Calu3 (cell line): ENCODE measurements around the gene DCLK1. TPM values are rescaled to one million over a fixed set of nuclear protein-coding genes. Genes with fewer than 3 reads are reported as not detected.
"Not testable (repeated sequence)": the region's sequence is repeated elsewhere in the genome, so short reads cannot be mapped to it uniquely, and the experiment has no call there.

Source experiments
- BruUV-seq: library from RNA; stranded (reverse); fragments of 400-500 nt; replicated peaks from 2 replicates; lab custom pipeline; 2021; lab: Mats Ljungman, UMichigan
- CTCF ChIA-PET: fragments of 300-600 bp; sonication (Branson Sonifier 250); formaldehyde crosslinking; loops from one replicate; lab custom pipeline; 2022; ENCODE audit warnings: antibody characterized with exemption; lab: Charles Lee
- DNase-seq: peaks from one replicate; pipeline ENCODE4 v3.0.0; 2022
- H3K27ac Mint-ChIP-seq: one replicate; pipeline ENCODE4 v1.8.0; 2022; ENCODE audit warnings: mixed read lengths; ENCODE audit not compliant: unreplicated experiment
- H3K27me3 Mint-ChIP-seq: one replicate; pipeline ENCODE4 v1.8.0; 2022; ENCODE audit warnings: mixed read lengths; ENCODE audit not compliant: unreplicated experiment
- H3K36me3 Mint-ChIP-seq: one replicate; pipeline ENCODE4 v1.8.0; 2022; ENCODE audit warnings: mild to moderate bottlenecking, moderate library complexity, mixed read lengths; ENCODE audit not compliant: insufficient read depth, unreplicated experiment
- H3K4me1 Mint-ChIP-seq: one replicate; pipeline ENCODE4 v1.8.0; 2022; ENCODE audit warnings: mild to moderate bottlenecking, low read depth, mixed read lengths; ENCODE audit not compliant: unreplicated experiment
- H3K4me3 Mint-ChIP-seq: one replicate; pipeline ENCODE4 v1.8.0; 2022; ENCODE audit warnings: mild to moderate bottlenecking, low read depth, moderate library complexity, mixed read lengths; ENCODE audit not compliant: unreplicated experiment
- H3K9me3 Mint-ChIP-seq: one replicate; pipeline ENCODE4 v1.8.0; 2022; ENCODE audit warnings: low read depth, mixed read lengths; ENCODE audit not compliant: unreplicated experiment
- intact Hi-C: fragments of 100-400 bp; cut with micrococcal nuclease; formaldehyde crosslinking; loops from one replicate; pipeline ENCODE4 v1.10.0; 2022; ENCODE audit not compliant: unreplicated experiment
- total RNA-seq: library from RNA; stranded (reverse); gene quantifications from 2 replicates; pipeline ENCODE4 v1.2.3, GENCODE V29; 2022
- TF ChIP-seq, protein P1 (sequence below): fragments of 200-600 bp; IDR thresholded peaks from one replicate; pipeline ENCODE4 v1.8.0; 2022; ENCODE audit warnings: antibody characterized with exemption; ENCODE audit not compliant: unreplicated experiment

Gene DCLK1
- total RNA-seq, 1 experiment from 2014 or later, result not detected

DNA sequence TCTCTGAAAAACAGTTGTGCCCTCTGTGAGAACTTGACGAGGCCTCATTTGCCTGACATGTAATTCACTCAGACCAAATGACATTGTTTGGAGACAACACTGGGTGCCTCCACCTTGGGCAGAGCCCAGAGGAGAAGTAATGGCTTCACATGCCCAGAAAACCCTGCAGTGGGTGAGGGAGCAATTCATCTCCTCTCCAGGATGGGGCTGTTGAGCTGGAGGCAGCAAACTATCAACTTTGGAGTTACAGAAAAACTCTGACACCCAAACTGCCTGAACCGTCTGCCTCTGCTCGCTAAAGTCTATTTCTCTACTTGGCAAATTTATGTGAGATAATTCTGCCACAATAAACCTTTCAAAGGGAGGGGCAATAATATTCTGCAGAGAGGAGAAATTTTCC is 146.9 kb downstream of the DCLK1 start:
- Mint-ChIP-seq H3K4me1 (no peaks in the 10 kb centered on the region), H3K27ac (no peak overlapping the region), H3K9me3 (no peaks in the 10 kb centered on the region), H3K4me3 (no peak overlapping the region), H3K27me3 (peaks cover 22% of the 10 kb centered on the region), H3K36me3 (no peaks in the 10 kb centered on the region)
- TF ChIP-seq, protein P1, sequence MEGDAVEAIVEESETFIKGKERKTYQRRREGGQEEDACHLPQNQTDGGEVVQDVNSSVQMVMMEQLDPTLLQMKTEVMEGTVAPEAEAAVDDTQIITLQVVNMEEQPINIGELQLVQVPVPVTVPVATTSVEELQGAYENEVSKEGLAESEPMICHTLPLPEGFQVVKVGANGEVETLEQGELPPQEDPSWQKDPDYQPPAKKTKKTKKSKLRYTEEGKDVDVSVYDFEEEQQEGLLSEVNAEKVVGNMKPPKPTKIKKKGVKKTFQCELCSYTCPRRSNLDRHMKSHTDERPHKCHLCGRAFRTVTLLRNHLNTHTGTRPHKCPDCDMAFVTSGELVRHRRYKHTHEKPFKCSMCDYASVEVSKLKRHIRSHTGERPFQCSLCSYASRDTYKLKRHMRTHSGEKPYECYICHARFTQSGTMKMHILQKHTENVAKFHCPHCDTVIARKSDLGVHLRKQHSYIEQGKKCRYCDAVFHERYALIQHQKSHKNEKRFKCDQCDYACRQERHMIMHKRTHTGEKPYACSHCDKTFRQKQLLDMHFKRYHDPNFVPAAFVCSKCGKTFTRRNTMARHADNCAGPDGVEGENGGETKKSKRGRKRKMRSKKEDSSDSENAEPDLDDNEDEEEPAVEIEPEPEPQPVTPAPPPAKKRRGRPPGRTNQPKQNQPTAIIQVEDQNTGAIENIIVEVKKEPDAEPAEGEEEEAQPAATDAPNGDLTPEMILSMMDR, result no peak
- BruUV-seq, result no TSS peak
- intact Hi-C loops, result no loop called here
- CTCF ChIA-PET, result no interaction called here
- no peak for DNase-seq

DNA sequence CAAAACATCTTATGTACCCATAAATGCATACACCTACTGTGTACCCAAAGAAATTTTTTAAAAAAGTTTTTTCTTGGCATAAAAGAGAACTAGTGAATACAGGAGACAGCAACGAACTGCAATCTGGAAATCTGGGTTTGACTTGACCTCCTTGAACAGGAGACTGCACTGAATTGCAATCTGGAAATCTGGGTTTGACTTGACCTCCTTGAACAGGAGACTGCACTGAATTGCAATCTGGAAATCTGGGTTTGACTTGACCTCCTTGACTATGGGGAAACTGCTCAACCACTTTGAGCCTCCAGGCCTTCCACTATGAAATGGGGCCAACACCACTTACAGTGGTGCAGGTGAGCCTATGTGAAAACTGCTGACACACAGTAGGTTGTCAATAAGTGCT is 147.5 kb downstream of the DCLK1 start:
- intact Hi-C loops, H3K4me1 Mint-ChIP-seq, H3K4me3 Mint-ChIP-seq, DNase-seq, CTCF ChIA-PET, H3K27ac Mint-ChIP-seq, BruUV-seq, H3K9me3 Mint-ChIP-seq, H3K36me3 Mint-ChIP-seq: not testable (repeated sequence)
- peaks cover 22% of the 10 kb centered on the region for H3K27me3 Mint-ChIP-seq

DNA sequence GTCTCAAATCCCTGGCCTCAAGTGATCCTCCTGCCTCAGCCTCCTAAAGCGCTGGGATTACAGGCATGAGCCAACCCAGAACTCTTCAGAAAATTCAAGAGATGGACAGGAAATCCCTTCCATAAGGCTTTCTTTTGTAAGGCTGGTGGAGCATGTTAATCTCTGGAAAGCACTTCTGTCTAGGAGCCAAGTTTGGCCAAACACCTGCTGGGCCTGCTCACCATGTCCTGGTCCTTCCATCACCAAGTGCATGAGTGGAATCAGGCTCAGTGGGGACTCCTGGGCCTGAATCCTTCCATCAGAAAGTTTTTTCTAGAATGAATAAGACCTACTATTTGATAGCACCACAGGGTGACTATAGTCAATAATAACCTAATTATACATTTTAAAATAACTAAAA is 148.0 kb downstream of the DCLK1 start:
- no peak for DNase-seq
- Mint-ChIP-seq H3K27ac (no peak overlapping the region), H3K4me3 (no peak overlapping the region), H3K4me1 (no peaks in the 10 kb centered on the region), H3K27me3 (peaks cover 22% of the 10 kb centered on the region), H3K36me3 (no peaks in the 10 kb centered on the region), H3K9me3 (no peaks in the 10 kb centered on the region)
- CTCF ChIA-PET, result no interaction called here
- TF ChIP-seq, protein P1, result no peak
- intact Hi-C loops, result no loop called here
- no TSS peak for BruUV-seq

DNA sequence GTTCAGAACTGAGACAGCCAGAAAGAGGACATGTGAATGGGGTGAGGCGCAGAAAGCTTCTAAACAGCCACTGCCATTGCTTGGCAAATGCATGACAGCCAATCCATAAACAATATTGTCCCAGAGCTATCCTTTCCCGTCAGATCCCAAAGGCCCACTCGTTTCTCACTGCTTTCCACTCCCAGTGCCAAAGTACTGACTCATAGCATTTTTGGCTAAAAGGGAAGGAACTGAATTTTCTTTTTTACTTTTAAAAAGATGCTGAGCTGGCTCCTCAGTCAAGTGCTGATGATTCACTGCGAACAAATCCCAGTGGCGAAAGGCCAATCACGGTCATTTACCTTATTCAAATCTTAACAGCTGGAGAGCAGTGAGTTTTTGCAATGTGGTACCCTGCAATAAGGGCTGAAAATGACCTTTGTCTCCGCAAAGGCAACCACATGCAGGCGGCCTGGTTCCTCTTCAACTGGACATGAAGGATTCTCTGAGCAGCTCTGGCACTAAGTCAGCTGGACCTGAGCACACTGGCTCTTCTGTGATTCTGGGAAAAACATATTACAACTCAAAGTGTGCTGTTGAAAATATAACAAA is 151.7 kb downstream of the DCLK1 start:
- no TSS peak for BruUV-seq
- DNase-seq, result no peak
- CTCF ChIA-PET, result interaction anchor here (3.7 kb wide), 1 partner anchor 296 kb away, joined by 26 read pairs; no protein-coding TSS in a partner anchor
- intact Hi-C loops, result no loop called here
- TF ChIP-seq, protein P1, result no peak
- Mint-ChIP-seq H3K27me3 (peaks cover 10% of the 10 kb centered on the region), H3K27ac (no peak overlapping the region), H3K9me3 (no peaks in the 10 kb centered on the region), H3K4me1 (no peaks in the 10 kb centered on the region), H3K36me3 (no peaks in the 10 kb centered on the region), H3K4me3 (no peak overlapping the region)
